Activated CD4-positive, alpha-beta T cell treated with anti-CD3 and anti-CD28 coated beads for 4 hours (primary cell): ENCODE data around the gene SLC25A20.
"Not testable (repeated sequence)": the region's sequence is repeated elsewhere in the genome, so short reads cannot be mapped to it uniquely, and the experiment has no call there.

Experiments used
- DNase-seq, 2 donors: peaks; one replicate each; pipeline ENCODE4 v3.0.0-alpha.2; 2020

The SLC25A20 gene

DNA sequence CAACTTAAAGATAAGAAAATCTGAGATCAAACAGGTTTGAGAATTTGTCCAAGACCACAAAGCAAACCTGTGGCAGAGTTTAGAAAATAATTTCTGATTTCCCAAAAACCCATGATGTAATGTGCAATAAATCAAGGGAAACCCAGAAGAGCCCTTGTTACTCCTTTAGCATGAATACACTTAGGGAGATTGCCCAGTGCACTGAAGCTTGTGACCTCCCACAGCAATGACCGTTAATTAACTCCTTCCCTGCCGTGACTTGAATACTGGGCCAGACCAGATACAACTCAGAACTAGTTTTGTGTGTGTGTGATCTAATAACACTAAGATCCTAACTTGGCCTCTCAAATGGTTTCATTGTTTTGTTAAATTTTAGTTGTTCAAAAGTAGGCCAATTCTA lies 53.5 kb downstream of the SLC25A20 start:
- DNase-seq, result no peak

DNA sequence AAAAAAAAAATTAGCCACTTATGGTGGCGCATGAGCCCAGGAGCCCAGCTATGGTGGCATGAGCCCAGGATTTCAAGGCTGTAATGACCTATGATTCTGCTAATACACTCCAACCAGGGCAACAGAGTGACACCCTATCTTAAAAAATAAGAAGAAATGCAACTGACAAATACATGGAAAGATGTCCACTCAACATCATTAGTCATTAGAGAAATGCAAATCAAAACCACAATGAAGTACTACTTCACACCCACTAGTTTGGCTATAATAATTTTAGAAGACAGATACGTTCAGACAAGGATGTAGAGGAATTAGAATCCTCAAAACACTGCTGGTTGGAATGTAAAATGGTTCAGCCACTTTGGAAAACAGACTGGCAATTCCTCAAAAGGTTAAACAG lies 61.5 kb downstream of the SLC25A20 start:
- no peak for DNase-seq

DNA sequence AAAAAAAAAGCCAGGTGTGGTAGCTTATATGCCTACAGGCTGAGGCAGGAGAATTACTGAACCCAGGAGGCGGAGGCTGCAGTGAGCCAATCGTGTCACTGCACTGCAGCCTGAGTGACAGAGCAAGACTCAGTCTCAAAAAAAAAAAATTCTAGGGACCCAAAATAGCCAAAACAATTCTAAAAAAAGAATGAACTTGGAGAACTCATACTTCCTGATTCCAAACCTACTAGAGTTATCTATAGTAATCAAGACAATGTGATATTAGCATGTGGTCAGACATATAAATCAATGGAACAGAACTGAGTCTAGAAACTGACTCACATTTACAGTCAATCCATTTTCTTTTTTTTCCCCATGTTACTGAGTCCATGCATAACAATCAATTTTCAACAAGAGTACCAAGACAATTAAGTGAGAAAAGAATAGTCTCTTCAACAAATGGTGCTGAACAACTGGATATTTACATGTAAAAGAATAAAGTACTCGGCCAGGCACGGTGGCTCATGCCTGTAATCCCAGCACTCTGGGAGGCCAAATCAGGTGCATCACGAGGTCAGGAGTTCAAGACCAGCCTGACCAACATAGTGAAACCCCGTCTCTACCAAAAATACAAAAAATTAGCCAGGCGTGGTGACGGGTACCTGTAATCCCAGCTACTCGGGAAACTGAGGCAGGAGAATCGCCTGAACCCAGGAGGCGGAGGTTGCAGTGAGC lies 62.9 kb downstream of the SLC25A20 start:
- no peak for DNase-seq

DNA sequence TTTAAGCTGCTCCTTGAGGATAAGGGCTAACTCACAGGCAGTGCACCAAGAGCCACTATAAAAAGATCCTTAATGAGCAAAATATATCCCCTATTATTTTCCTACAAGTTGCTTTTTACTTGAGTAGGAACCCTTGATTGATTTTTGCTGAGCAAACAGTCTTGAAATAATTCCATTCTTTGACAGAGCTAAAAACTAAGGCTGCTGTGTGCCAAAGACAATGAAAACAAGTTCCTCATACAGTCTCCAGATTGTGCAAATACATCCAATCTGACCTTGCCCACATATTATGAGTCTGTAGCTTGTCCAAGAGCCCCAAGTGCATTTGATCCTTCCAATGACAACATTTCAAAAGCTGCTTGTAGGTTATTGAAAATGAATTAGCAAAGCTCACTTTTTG lies 66.0 kb downstream of the SLC25A20 start:
- DNase-seq, result no peak

DNA sequence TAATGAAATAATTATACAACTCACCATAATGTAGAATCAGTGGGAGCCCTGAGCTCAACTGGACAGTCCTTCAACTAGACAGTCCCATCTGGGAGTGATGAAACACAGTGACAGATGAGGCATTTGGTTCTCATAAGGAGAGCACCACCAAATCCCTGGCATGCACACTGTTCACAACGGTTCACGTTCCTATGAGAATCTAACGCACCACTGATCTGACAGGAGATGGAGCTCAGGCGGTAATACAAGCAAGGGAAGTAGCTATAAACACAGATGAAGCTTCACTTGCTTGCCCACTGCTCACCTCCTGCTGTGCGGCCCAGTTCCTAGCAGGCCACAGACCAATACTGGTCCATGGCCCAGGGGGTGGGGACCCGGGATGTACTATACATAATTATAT lies 68.0 kb downstream of the SLC25A20 start:
- DNase-seq, result no peak

DNA sequence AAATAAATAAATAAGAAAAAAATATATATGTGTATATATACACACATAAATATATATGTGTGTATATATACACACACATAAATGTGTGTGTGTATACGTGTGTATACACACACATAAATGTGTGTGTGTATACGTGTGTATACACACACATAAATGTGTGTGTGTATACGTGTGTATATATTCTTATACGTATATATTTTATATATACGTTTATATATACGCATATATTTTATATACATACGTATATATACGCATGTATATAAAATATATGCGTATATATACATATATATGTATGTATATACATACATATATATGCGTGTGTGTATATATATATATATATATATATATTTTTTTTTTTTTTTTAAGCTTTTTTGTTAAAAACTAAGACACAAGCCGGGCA lies 69.2 kb downstream of the SLC25A20 start:
- DNase-seq, result not testable (repeated sequence)

DNA sequence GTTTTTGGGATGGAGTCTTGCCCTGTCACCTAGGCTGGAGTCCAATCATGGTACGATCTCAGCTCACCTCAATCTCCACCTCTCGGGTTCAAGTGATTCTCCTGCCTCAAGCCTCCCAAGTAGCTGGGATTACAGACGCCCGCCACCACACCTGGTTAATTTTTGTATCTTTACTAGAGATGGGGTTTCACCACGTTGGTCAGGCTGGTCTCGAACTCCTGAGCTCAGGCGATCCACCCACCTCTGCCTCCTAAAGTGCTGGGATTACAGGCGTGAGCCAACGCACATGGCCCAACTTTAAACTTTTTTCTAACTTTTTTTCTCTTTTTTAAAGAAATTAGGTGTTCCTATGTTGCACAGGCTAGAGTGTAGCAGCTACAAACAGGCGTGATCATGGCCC lies 70.8 kb downstream of the SLC25A20 start:
- not testable (repeated sequence) for DNase-seq

DNA sequence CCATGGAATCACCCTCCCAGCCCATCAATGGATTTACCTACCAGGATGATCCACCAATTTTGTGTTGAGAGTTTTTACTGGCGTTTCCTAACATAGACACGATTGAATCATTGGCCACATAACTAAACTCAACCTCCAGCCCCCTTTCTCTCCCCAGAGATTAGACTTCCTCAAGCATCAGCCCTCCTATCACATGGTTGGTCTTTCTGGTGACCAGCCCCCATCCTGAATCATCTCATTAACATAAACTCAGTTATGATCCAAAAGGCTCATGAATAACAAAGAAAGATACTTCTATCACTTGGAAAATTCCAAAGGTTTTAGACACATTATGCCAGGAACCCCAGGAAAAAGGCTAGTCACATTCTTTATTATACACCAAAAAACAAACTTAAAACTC lies 72.2 kb downstream of the SLC25A20 start:
- no peak for DNase-seq

DNA sequence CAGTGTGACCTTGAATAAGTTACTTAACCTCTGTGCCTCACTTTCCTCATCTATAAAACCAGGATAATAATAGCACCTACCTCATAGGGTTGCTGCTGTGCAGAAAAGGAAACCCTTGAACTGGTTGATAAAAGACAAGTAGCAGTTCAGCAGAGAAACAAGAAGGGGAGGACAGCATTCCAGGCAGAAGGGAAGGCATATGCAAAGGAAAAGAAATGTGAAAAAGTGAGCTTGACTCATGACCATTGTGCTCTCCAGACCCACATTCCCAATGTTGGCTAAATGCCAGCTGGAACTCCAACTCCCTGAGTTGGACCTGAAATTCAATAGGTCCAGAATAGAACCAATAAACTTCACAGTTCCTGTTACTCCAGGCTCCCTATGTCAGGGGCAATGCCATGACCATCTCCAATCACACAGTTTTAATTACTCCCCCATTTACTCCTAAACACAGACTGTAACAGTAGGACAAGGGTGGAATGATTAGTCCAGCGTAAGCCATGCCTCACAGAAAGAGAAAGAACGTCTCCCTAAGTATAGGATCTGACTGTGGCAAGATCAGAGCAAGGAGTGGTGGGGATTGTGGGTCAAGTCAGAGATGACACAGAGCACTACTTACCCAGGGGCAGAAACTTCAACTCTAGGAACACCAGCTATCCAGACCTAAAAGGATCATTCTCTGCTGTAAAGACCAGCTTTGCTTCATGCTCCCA lies 77.9 kb downstream of the SLC25A20 start:
- DNase-seq, result no peak

DNA sequence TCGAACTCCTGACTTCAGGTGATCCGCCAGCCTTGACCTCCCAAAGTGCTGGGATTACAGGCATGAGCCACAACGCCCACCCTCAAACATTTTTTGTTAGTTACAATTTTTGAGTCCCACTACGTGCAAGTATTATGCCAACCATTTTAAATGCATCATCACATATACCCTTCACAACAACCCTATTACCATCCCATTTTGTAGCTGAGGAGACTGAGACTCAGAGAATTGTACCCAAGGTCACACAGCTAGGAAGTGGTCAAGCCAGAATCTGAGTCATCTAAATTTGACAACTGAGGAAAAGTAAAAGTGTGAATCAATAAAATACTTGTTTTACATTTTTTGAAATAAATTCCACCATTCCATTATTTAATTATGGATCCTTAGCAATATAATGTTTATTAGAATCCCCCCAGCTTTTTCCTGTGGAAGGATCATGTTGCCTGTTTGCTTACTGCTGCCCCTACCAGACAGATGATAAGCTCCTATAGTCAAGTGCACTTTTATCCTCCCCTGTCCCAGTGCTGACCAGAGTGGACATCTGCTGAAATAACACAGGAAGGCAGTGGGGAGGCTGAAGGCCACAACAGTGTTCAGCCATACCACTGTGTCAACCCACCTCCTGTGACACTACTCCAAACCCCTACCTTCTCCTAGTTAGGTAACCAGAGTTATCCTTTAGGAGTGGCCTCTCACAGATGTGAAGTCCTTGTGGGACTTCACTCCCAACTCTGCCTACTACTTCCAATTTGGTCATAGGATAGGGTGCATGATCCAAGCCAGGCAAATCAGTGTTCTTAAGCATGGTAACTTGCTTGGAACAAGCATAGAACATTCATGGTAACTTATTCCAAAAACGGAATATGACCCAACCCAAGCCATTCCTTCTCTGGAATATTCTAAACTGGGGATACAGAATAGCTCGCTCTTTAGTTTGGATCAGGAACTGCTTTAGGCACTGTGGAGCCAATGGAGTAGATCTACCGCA lies 79.2 kb downstream of the SLC25A20 start:
- DNase-seq, result no peak

DNA sequence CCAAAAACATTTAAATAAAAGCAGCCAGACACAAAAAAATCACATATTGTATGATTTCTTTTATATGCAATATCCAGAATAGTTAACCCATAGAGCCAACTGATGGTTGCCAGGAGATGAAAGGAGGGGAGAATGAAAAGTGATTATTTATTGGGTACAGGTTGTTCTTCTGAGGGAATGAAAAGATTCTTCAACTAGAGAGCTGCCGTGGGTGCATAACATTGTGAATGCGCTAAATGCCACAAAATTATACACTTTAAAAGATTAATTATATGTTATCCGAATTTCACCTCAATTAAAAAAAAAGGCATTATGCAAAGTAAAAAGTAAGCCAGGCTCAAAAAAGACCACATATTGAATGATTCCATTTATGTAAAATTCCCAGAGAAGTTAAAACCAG lies 87.2 kb downstream of the SLC25A20 start:
- no peak for DNase-seq
